ENCODE data around the gene MAML3.

MAML3 gene

DNA sequence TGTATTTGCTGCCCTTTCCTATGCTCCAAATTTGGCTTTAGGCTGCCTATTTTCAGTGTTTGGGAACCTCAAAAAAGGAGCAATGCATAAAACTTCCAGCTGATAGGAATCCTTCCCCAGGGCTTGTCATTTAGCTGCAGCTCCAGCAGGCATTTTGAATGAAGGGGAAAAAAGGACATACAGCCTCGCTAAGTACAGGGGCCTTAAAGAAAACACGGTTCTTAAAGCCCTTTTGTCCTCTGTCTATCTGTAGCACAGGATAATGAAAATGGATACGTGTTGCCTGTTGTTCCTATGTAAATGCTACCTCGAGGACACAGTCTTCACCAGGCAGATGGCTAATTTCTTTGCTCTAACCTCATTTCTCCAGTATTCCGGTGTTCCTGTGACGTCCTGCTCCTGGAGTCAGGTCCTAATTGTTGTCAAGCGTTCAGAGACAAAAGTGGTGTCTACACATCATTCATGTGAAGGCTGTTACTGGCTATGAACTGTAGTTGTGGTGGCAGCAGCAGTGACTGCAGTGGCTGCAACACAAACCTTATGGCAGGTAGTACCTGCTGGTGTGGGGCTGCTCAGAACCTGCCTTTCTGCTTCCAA is 371.0 kb downstream of the MAML3 start:
- no peak for DNase-seq (ENCODE audit: low spot score)

GRCh38 chr4:139781066-139781465 is 372.9 kb downstream of the MAML3 start:
- no peak for DNase-seq (ENCODE audit: low spot score)

- DNase-seq (ENCODE audit: low spot score), result no peak
These were observed 374.3 kb downstream of the MAML3 start for GRCh38 chr4:139779691-139780090.

DNA sequence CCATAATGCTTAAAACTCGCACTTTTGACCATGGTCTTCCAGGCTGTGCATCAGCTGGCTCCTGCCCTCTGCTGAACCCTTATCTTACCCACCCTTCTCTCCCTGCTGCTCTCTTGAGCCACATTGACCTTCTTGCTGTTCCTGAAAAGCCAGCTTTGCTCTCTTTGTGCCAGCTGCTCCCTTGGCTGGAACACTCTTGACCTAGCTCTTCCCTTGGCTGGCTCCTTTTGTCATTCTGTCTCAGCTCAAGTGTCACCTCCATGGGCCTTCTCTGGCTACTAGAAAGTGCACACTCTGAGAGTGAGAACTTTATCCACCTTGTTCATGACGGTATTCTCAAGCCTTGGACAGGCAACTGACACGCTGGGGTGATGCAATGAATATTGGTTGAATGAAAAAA is 376.2 kb downstream of the MAML3 start:
- DNase-seq (ENCODE audit: low spot score), result no peak

- DNase-seq (ENCODE audit: low spot score), result no peak
These were observed 377.7 kb downstream of the MAML3 start for GRCh38 chr4:139776235-139776634.

- no peak for DNase-seq (ENCODE audit: low spot score)
These were observed 379.1 kb downstream of the MAML3 start for GRCh38 chr4:139774759-139775487.

DNA sequence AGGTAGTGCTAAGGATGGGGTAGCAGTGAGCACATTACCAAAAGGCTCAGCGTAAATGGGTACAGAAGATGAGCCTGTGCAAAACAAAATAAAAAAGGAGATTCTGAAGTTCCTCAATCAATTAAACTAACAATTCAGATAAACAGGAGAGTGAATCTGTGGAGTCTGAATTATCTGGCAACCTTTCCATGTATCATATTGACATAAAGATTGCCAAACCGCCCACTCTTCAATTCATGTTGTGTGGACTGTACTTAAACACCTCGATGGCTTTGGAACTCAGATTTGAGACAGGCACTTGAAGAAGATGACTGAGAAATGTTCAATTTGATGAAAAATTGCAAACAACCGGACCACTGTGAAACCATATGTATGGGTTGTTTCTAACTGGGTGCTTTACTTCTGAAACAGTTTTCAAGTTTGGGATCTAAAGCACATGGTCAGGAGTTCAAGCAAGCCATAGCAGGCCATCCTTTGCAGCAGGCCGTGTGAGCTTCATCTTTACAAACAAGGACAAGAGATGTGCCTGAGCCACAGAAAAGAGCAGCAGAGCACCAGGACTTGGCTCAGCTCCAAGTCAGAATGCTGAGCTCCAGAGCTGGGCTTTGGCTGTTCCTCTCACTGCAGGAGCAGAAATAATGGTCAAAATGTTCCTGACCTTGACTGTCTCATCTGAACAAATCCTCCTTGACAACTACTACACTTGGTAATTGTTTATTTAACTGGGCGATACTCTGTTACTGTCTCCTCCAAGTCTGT is 380.2 kb downstream of the MAML3 start:
- DNase-seq (ENCODE audit: low spot score), result no peak

- DNase-seq (ENCODE audit: low spot score), result no peak
These were observed 383.6 kb downstream of the MAML3 start for GRCh38 chr4:139770361-139770760.

DNA sequence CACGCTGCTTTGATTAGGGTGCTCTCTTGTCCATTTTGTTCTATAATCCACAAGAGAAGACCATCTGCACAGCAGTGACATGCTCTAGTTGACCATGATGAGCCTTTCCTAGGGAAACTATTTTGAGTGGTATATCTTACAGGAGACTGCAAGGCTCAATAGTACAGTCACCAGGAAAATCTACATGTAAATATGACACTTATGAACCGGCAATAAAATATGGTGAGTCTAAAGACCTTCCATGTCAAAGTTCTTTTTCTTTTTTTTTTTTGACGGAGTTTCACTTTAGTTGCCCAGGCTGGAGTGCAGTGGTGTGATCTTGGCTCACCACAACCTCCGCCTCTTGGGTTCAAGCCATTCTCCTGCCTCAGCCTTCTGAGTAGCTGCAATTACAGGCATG is 384.6 kb downstream of the MAML3 start:
- DNase-seq (ENCODE audit: low spot score), result no peak

- no peak for DNase-seq (ENCODE audit: low spot score)
These were observed 385.1 kb downstream of the MAML3 start for GRCh38 chr4:139768896-139769295.

DNA sequence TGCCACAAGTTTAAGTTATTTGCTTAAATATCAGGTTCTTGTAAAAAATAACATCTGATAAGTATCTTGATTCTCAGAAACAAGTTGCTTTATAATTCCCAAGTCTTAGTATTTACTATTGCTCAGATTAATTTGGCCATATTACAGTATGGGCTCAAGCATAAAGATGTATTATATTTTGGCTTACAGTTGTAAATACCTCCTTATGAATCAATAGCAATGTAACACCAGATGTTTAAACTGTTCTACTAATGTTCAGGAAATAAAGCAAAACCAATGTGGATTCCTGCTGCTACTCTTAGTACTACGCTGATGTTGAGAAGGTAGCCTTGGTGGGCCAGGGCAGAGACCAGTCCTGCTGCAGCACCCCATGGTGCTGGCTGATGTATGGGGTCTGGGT is 385.6 kb downstream of the MAML3 start:
- DNase-seq (ENCODE audit: low spot score), result no peak

GRCh38 chr4:139767585-139767984 is 386.4 kb downstream of the MAML3 start:
- no peak for DNase-seq (ENCODE audit: low spot score)

- no peak for DNase-seq (ENCODE audit: low spot score)
These were observed 386.8 kb downstream of the MAML3 start for GRCh38 chr4:139767168-139767567.

DNA sequence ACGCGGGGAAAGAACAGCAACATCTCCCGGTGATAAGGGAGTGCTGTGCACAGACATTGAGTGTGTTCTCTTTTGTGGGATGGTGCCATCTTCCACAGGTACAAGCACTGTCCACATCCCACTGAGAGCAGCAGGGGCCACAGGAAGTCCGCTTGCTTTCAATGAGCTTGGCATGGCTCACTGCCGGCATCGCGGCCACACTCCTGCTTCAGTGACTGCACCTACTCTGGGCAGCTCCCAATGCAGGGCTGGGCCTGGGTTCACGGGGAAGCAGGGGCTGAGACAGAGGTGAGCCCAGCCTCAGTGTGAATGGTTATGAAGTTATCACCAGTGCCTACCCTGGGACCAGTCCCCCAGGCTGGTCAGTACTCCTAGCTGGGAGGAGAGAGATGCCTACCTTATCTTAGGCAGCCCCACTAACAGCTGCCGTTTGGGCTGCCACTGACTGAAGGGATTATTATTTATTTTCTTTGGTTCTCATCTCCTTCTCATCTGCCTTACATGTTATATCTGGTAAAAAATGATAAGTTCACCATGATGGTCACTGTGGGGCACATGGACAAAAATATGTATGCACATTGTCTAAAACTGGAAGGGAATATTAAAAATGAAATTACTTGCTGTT is 389.2 kb downstream of the MAML3 start:
- no peak for DNase-seq (ENCODE audit: low spot score)

GRCh38 chr4:139764182-139764581 is 389.8 kb downstream of the MAML3 start:
- DNase-seq (ENCODE audit: low spot score), result no peak

- no peak for DNase-seq (ENCODE audit: low spot score)
These were observed 390.3 kb downstream of the MAML3 start for GRCh38 chr4:139763672-139764071.

DNA sequence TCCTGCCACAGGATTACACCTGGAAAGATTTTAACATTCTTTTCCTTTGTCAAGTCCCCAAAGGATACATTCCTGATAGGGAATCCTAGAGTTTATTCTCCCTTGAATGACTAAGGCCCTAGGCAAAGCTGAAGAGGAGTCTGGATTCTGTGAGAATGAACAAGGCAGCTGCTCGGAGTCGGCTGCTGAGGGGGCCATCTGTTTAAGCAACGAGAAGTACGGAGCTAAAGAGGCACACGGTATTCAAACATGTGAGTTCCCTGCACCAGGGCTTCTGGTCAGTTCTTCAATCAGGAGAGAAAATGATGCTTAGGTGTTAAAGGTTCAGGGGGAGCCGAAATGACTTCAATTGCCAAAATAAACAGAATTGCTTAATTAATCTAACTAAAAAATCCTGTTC is 390.8 kb downstream of the MAML3 start:
- DNase-seq (ENCODE audit: low spot score), result no peak

- no peak for DNase-seq (ENCODE audit: low spot score)
These were observed 391.3 kb downstream of the MAML3 start for GRCh38 chr4:139762720-139763119.

GRCh38 chr4:139761461-139761860 is 392.5 kb downstream of the MAML3 start:
- DNase-seq (ENCODE audit: low spot score), result no peak

- DNase-seq (ENCODE audit: low spot score), result no peak
These were observed 393.4 kb downstream of the MAML3 start for GRCh38 chr4:139760567-139760966.

- no peak for DNase-seq (ENCODE audit: low spot score)
These were observed 394.9 kb downstream of the MAML3 start for GRCh38 chr4:139759097-139759496.

- DNase-seq (ENCODE audit: low spot score), result no peak
These were observed 397.4 kb downstream of the MAML3 start for GRCh38 chr4:139756391-139757180.
